ENCODE data around the gene WDR35. TPM values are rescaled to one million over a fixed set of nuclear protein-coding genes. Genes with fewer than 3 reads are reported as not detected.

The WDR35 gene
- total RNA-seq, 1 donor from 2014 or later, result 5.2 TPM

DNA sequence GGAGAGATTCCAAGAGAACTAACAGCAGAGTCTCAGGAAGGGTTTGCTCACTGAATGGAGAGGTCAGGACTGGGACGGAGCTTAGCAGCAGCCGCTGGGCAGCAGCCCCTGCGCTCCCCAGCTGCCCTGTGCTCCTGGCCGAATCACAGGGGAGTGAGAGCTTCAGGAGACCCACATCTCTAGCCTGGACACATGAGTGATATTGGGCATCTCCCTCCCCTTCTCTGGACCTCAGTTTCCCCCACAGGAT lies 22.1 kb upstream of the WDR35 start:
- TF ChIP-seq, protein P1, sequence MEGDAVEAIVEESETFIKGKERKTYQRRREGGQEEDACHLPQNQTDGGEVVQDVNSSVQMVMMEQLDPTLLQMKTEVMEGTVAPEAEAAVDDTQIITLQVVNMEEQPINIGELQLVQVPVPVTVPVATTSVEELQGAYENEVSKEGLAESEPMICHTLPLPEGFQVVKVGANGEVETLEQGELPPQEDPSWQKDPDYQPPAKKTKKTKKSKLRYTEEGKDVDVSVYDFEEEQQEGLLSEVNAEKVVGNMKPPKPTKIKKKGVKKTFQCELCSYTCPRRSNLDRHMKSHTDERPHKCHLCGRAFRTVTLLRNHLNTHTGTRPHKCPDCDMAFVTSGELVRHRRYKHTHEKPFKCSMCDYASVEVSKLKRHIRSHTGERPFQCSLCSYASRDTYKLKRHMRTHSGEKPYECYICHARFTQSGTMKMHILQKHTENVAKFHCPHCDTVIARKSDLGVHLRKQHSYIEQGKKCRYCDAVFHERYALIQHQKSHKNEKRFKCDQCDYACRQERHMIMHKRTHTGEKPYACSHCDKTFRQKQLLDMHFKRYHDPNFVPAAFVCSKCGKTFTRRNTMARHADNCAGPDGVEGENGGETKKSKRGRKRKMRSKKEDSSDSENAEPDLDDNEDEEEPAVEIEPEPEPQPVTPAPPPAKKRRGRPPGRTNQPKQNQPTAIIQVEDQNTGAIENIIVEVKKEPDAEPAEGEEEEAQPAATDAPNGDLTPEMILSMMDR (conservative IDR thresholded peaks at IDR 0.05; ENCODE audit: low read depth, low read length), result no peak
- no peak for DNase-seq (ENCODE audit: low read depth)
- peak overlapping the region; percentile 53 for H3K4me3 ChIP-seq (ENCODE audit: low read depth, low read length)

- TF ChIP-seq, protein P1 (conservative IDR thresholded peaks at IDR 0.05; ENCODE audit: low read depth, low read length), result no peak
- peak overlapping the region; percentile 53 for H3K4me3 ChIP-seq (ENCODE audit: low read depth, low read length)
- no peak for DNase-seq (ENCODE audit: low read depth)
Observed at GRCh38 chr2:20011276-20012031, 21.5 kb upstream of the WDR35 start.

GRCh38 chr2:20008703-20009102 lies 18.8 kb upstream of the WDR35 start:
- TF ChIP-seq, protein P1 (conservative IDR thresholded peaks at IDR 0.05; ENCODE audit: low read depth, low read length), result no peak
- H3K4me3 ChIP-seq (ENCODE audit: low read depth, low read length), result no peak overlapping the region
- DNase-seq (ENCODE audit: low read depth), result no peak

- no peak for DNase-seq (ENCODE audit: low read depth)
- TF ChIP-seq, protein P1 (conservative IDR thresholded peaks at IDR 0.05; ENCODE audit: low read depth, low read length), result no peak
- H3K4me3 ChIP-seq (ENCODE audit: low read depth, low read length), result no peak overlapping the region
Observed at GRCh38 chr2:20005891-20006470, 16.1 kb upstream of the WDR35 start.

DNA sequence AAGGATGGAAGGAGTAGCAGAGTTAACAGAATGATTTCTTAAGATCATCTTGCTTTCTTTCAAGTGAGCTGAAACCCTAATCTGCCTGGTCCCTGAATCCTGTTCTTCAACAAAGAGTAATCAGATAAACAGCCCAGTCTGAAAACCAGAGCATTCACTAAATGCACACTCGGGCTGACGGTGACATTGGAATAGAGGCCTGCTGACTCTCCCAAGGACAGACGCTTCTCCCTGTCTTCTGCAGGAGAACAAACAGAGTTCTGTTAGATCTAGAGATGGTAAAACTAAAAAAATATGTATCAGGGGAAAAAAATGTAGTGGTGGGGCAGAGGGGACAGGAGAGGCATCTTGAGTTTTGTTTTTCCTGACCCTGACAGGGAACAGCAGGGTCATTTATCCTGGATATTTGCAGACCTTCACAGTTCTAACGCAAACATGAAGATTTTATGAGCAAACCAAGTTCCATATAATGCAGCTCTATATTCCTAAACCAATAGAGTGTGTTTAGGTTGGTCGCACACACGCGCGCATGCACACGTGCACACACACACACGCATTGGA lies 15.2 kb upstream of the WDR35 start:
- TF ChIP-seq, protein P1 (conservative IDR thresholded peaks at IDR 0.05; ENCODE audit: low read depth, low read length), result no peak
- DNase-seq (ENCODE audit: low read depth), result no peak
- no peak overlapping the region for H3K4me3 ChIP-seq (ENCODE audit: low read depth, low read length)

GRCh38 chr2:20001361-20001863 lies 11.5 kb upstream of the WDR35 start:
- no peak for DNase-seq (ENCODE audit: low read depth)
- TF ChIP-seq, protein P1 (conservative IDR thresholded peaks at IDR 0.05; ENCODE audit: low read depth, low read length), result no peak
- H3K4me3 ChIP-seq (ENCODE audit: low read depth, low read length), result no peak overlapping the region
